GM19324 (cell line): Measurements from ENCODE around the gene SH3PXD2A.

Experiments used
- ATAC-seq: cut with Tn5 transposase; IDR thresholded peaks from one replicate; pipeline ENCODE4 v1.9.1; 2021; ENCODE audit warnings: mild to moderate bottlenecking, moderate library complexity; ENCODE audit not compliant: unreplicated experiment, low FRiP score

SH3PXD2A gene

GRCh38 chr10:103559776-103560175, 295.6 kb downstream of the SH3PXD2A start:
- ATAC-seq: no peak

GRCh38 chr10:103558911-103559310, 296.5 kb downstream of the SH3PXD2A start:
- ATAC-seq: no peak

GRCh38 chr10:103557455-103557854, 297.9 kb downstream of the SH3PXD2A start:
- no peak for ATAC-seq

- no peak for ATAC-seq
Observed at GRCh38 chr10:103556383-103557007, 298.9 kb downstream of the SH3PXD2A start.

- ATAC-seq: no peak
Observed at GRCh38 chr10:103555712-103556111, 299.7 kb downstream of the SH3PXD2A start.

GRCh38 chr10:103555325-103555649, 300.1 kb downstream of the SH3PXD2A start:
- ATAC-seq: no peak

GRCh38 chr10:103554488-103555324, 300.7 kb downstream of the SH3PXD2A start:
- no peak for ATAC-seq

- no peak for ATAC-seq
Observed at GRCh38 chr10:103553743-103554487, 301.5 kb downstream of the SH3PXD2A start.

GRCh38 chr10:103552856-103553742, 302.3 kb downstream of the SH3PXD2A start:
- no peak for ATAC-seq

GRCh38 chr10:103551619-103552602, 303.5 kb downstream of the SH3PXD2A start:
- ATAC-seq: no peak

GRCh38 chr10:103550229-103550628, 305.1 kb downstream of the SH3PXD2A start:
- no peak for ATAC-seq

- no peak for ATAC-seq
Observed at GRCh38 chr10:103549349-103549685, 306.1 kb downstream of the SH3PXD2A start.

GRCh38 chr10:103548581-103549348, 306.6 kb downstream of the SH3PXD2A start:
- no peak for ATAC-seq

GRCh38 chr10:103548006-103548405, 307.4 kb downstream of the SH3PXD2A start:
- ATAC-seq: no peak

- no peak for ATAC-seq
Observed at GRCh38 chr10:103547391-103547946, 307.9 kb downstream of the SH3PXD2A start.

GRCh38 chr10:103546401-103546800, 309.0 kb downstream of the SH3PXD2A start:
- ATAC-seq: no peak

- no peak for ATAC-seq
Observed at GRCh38 chr10:103545771-103546281, 309.6 kb downstream of the SH3PXD2A start.

- ATAC-seq: no peak
Observed at GRCh38 chr10:103545366-103545765, 310.0 kb downstream of the SH3PXD2A start.
